Measurements from ENCODE around the gene ATAT1. TPM values are rescaled to one million over a fixed set of nuclear protein-coding genes. Genes with fewer than 3 reads are reported as not detected.
A peak's percentile ranks its signal among the peaks of the same experiment; 100 is the strongest.

The ATAT1 gene
- total and polyA plus RNA-seq, 2 of the 13 experiments (the other 11 are each of a cell fraction or from before 2014, with no cell fraction given) = 9.2 to 23.6 TPM

DNA sequence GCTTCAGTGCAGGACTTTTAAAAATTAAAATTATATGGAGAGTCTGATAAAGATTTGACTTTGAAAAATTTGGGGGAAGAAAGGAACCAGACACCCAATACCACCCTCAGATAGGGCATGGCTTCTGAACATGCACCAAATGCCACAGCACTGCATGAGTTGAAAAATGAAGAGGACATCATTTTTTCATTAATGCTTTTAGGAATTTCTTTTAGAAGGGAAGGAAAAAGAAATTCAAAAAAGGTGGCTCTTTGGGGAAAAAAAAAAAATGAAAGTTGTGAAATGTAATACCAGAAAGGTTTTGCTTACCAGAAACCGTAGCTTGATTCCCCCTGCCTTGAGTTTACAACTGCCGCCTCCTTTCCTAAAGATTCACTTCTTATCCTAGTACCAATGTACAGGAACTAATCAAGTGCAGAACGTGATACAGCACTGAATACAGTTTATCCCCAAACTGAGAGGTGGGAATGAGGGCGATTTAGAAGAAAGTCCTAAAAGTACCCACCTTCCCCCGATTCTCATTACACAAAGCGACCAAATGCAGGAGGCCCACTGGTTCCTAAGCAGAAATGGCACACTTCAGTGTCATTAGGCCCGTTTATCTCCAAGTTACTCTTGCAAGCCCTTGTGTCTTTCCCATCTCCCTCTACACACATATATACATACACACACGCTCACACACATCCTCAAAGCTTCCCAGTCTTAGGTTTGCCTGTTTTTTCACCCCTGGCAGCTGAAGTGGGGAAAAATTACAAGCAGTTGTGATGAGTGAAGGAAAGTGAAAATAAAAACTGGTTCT, 12.4 kb upstream of the ATAT1 start (continued):
- TF ChIP-seq, protein P1, sequence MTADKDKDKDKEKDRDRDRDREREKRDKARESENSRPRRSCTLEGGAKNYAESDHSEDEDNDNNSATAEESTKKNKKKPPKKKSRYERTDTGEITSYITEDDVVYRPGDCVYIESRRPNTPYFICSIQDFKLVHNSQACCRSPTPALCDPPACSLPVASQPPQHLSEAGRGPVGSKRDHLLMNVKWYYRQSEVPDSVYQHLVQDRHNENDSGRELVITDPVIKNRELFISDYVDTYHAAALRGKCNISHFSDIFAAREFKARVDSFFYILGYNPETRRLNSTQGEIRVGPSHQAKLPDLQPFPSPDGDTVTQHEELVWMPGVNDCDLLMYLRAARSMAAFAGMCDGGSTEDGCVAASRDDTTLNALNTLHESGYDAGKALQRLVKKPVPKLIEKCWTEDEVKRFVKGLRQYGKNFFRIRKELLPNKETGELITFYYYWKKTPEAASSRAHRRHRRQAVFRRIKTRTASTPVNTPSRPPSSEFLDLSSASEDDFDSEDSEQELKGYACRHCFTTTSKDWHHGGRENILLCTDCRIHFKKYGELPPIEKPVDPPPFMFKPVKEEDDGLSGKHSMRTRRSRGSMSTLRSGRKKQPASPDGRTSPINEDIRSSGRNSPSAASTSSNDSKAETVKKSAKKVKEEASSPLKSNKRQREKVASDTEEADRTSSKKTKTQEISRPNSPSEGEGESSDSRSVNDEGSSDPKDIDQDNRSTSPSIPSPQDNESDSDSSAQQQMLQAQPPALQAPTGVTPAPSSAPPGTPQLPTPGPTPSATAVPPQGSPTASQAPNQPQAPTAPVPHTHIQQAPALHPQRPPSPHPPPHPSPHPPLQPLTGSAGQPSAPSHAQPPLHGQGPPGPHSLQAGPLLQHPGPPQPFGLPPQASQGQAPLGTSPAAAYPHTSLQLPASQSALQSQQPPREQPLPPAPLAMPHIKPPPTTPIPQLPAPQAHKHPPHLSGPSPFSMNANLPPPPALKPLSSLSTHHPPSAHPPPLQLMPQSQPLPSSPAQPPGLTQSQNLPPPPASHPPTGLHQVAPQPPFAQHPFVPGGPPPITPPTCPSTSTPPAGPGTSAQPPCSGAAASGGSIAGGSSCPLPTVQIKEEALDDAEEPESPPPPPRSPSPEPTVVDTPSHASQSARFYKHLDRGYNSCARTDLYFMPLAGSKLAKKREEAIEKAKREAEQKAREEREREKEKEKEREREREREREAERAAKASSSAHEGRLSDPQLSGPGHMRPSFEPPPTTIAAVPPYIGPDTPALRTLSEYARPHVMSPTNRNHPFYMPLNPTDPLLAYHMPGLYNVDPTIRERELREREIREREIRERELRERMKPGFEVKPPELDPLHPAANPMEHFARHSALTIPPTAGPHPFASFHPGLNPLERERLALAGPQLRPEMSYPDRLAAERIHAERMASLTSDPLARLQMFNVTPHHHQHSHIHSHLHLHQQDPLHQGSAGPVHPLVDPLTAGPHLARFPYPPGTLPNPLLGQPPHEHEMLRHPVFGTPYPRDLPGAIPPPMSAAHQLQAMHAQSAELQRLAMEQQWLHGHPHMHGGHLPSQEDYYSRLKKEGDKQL (CRISPR knock-in tag; IDR thresholded peaks at IDR 0.05; ENCODE audit: low read depth) = no peak
- TF ChIP-seq ZNF264 (CRISPR knock-in tag; IDR thresholded peaks at IDR 0.05) (no peak; the same call in 1 of the 2 replicates), MAF1 (CRISPR knock-in tag; IDR thresholded peaks at IDR 0.05; ENCODE audit: borderline replicate concordance) (no peak; the same call in 1 of the 2 replicates), GATA4 (IDR thresholded peaks at IDR 0.05; ENCODE audit: borderline replicate concordance, low read depth) (no peak), SMAD1 (CRISPR knock-in tag; IDR thresholded peaks at IDR 0.05; ENCODE audit: borderline replicate concordance, low read depth) (no peak), ZNF3 (CRISPR knock-in tag; IDR thresholded peaks at IDR 0.05) (0 out of 2 replicates have a peak, but pooled peaks have one; percentile 34), ZNF329 (CRISPR knock-in tag; IDR thresholded peaks at IDR 0.05; ENCODE audit: low read depth) (no peak), KLF9 (CRISPR knock-in tag; IDR thresholded peaks at IDR 0.05; ENCODE audit: low read depth) (no peak), FOXJ3 (CRISPR knock-in tag; IDR thresholded peaks at IDR 0.05; ENCODE audit: borderline replicate concordance) (no peak), GTF3A (CRISPR knock-in tag; conservative IDR thresholded peaks at IDR 0.05) (no peak), ZNF678 (CRISPR knock-in tag; IDR thresholded peaks at IDR 0.05) (no peak), NKX3-1 (CRISPR knock-in tag; IDR thresholded peaks at IDR 0.05) (0 out of 2 replicates have a peak, but pooled peaks have one; percentile 12), ETV5 (CRISPR knock-in tag; IDR thresholded peaks at IDR 0.05; ENCODE audit: borderline replicate concordance) (no peak), MAFK (conservative IDR thresholded peaks at IDR 0.05 in 1 of 2, IDR thresholded peaks at IDR 0.05 in 1 of 2; ENCODE audit: low read length in 2 of 2) (no peak), NR3C1 (CRISPR knock-in tag; IDR thresholded peaks at IDR 0.05) (no peak), ASH2L (IDR thresholded peaks at IDR 0.05; ENCODE audit: insufficient read length, low read depth, low read length) (no peak), KLF16 (CRISPR knock-in tag; IDR thresholded peaks at IDR 0.05) (no peak; a peak in 1 of 4 replicates), ZNF451 (CRISPR knock-in tag; IDR thresholded peaks at IDR 0.05) (no peak), SP1 (IDR thresholded peaks at IDR 0.05) (no peak), SP1 (CRISPR knock-in tag; IDR thresholded peaks at IDR 0.05) (no peak)
- TF ChIP-seq, protein P2, sequence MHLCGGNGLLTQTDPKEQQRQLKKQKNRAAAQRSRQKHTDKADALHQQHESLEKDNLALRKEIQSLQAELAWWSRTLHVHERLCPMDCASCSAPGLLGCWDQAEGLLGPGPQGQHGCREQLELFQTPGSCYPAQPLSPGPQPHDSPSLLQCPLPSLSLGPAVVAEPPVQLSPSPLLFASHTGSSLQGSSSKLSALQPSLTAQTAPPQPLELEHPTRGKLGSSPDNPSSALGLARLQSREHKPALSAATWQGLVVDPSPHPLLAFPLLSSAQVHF (CRISPR knock-in tag; IDR thresholded peaks at IDR 0.05) = no peak
- TF ChIP-seq, protein P3, sequence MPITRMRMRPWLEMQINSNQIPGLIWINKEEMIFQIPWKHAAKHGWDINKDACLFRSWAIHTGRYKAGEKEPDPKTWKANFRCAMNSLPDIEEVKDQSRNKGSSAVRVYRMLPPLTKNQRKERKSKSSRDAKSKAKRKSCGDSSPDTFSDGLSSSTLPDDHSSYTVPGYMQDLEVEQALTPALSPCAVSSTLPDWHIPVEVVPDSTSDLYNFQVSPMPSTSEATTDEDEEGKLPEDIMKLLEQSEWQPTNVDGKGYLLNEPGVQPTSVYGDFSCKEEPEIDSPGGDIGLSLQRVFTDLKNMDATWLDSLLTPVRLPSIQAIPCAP (CRISPR knock-in tag; IDR thresholded peaks at IDR 0.05; ENCODE audit: low read depth) = no peak
- TF ChIP-seq, protein P4, sequence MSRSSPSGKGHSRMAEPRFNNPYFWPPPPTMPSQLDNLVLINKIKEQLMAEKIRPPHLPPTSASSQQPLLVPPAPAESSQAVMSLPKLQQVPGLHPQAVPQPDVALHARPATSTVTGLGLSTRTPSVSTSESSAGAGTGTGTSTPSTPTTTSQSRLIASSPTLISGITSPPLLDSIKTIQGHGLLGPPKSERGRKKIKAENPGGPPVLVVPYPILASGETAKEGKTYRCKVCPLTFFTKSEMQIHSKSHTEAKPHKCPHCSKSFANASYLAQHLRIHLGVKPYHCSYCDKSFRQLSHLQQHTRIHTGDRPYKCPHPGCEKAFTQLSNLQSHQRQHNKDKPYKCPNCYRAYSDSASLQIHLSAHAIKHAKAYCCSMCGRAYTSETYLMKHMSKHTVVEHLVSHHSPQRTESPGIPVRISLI (CRISPR knock-in tag; IDR thresholded peaks at IDR 0.05; ENCODE audit: borderline replicate concordance) = no peak
